Transverse colon (tissue), 3 donors: ENCODE measurements around the gene FBXW9.

Experiments used
- POLR2A ChIP-seq: fragments of 450-650 bp; IDR thresholded peaks from one replicate; pipeline ENCODE4 v1.6.1; 2016; ENCODE audit warnings: antibody characterized with exemption, mild to moderate bottlenecking, moderate library complexity
- TF ChIP-seq, protein P1 (sequence below), 5 experiments: fragments of 200-600 bp in 3 of 5; fragments of 450-650 bp in 2 of 5; sonication (generic) in 3 of 5; IDR thresholded peaks; 1 replicate in 2 of 5; 2 replicates in 3 of 5; pipeline ENCODE4 v1.5.1; 2016 to 2017; ENCODE audit warnings: antibody characterized with exemption in 5 of 5, inconsistent platforms in 3 of 5, mild to moderate bottlenecking in 2 of 5, moderate library complexity in 1 of 5

- TF ChIP-seq POLR2A: no peak
- TF ChIP-seq, protein P1, sequence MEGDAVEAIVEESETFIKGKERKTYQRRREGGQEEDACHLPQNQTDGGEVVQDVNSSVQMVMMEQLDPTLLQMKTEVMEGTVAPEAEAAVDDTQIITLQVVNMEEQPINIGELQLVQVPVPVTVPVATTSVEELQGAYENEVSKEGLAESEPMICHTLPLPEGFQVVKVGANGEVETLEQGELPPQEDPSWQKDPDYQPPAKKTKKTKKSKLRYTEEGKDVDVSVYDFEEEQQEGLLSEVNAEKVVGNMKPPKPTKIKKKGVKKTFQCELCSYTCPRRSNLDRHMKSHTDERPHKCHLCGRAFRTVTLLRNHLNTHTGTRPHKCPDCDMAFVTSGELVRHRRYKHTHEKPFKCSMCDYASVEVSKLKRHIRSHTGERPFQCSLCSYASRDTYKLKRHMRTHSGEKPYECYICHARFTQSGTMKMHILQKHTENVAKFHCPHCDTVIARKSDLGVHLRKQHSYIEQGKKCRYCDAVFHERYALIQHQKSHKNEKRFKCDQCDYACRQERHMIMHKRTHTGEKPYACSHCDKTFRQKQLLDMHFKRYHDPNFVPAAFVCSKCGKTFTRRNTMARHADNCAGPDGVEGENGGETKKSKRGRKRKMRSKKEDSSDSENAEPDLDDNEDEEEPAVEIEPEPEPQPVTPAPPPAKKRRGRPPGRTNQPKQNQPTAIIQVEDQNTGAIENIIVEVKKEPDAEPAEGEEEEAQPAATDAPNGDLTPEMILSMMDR (IDR thresholded peaks at IDR 0.05): no peak
These were observed 26.9 kb upstream of the FBXW9 start for GRCh38 chr19:12723381-12723640.
